ENCODE results near the gene CLDN22. TPM values are rescaled to one million over a fixed set of nuclear protein-coding genes. Genes with fewer than 3 reads are reported as not detected.
A peak's percentile ranks its signal among the peaks of the same experiment; 100 is the strongest.

Gene CLDN22
- polyA plus RNA-seq, 1 of the 3 experiments (the other 2 are of a cell fraction), result 0.05 TPM

DNA sequence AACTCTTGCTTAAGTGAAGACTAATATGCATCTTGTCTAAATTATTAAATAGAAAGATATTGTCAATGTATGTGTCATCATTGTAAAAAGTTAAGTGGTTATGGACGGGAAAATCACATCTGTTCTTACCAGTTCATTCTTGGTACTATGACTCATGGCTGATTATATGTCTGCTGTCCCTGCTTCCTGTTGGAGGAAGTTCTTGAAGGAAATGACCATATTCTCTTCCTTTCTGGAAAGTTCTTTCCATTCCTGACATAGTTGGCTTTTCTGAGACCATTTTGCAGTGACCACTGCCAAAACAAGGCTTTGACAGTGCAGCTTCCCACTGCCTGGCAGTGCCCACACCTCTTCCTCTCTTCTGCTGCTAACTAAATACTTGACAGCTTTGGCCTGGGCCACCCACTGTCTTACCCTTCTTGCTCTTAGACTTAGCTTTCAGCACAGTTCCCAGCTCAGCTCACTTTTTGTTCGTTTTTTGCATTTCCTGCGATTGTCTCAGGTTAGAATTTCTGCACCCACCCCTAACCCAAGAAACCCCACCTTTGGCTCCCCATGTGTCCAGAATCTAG lies 15.4 kb upstream of the CLDN22 start:
- Histone ChIP-seq H3K9me3 (no peaks in the 10 kb centered on the region), H4K20me1 (ENCODE audit: insufficient read depth) (no peaks in the 10 kb centered on the region), H3K36me3 (replicated peaks in 1 of 2; ENCODE audit: control insufficient read depth in 1 of 2, insufficient read depth in 2 of 2, low read length in 1 of 2) (no peaks in the 10 kb centered on the region), H3K9me2 (no peaks in the 10 kb centered on the region), H3K27ac (ENCODE audit: low read depth in 2 of 2, low read length in 1 of 2) (peak overlapping the region; percentile 1 to 84; a peak in 3 of 4 replicates), H2AFZ (ENCODE audit: low read depth) (peak overlapping the region; percentile 46; the same call in 1 of the 2 replicates), H3K4me3 (ENCODE audit: low read depth in 2 of 2, low read length in 1 of 2) (no peak overlapping the region), H3K27me3 (ENCODE audit: insufficient read depth) (no peaks in the 10 kb centered on the region), H3K4me1 (ENCODE audit: control insufficient read depth in 1 of 2, insufficient read depth in 2 of 2, low read depth in 1 of 2, low read length in 1 of 2) (peaks cover 0 to 18% of the 10 kb centered on the region in 2 experiments; a peak in 2 of 4 replicates), H3F3A (replicated peaks; ENCODE audit: insufficient read depth) (peaks cover 18% of the 10 kb centered on the region), H3K4me2 (peak overlapping the region; percentile 6; the same call in 1 of the 2 replicates), H3K9ac (peak overlapping the region; percentile 31; the same call in 1 of the 2 replicates), H3K79me2 (ENCODE audit: insufficient read depth) (no peaks in the 10 kb centered on the region)
- POLR2A ChIA-PET, result no interaction called here
- 58% methylated on average over 3 of the region's 3 CpGs for WGBS (ENCODE audit: low lambda C conversion rate)
- CTCF ChIA-PET, result no interaction called here
- no peak for DNase-seq
- 0 out of 2 replicates have a peak, but pooled peaks have one; percentile 44 for TF ChIP-seq GABPA (IDR thresholded peaks at IDR 0.05; ENCODE audit: low read depth)
- TF ChIP-seq SIN3A (IDR thresholded peaks at IDR 0.05; ENCODE audit: borderline replicate concordance, low read depth, low read length), result peak; percentile 50; the same call in 1 of the 2 replicates
- TF ChIP-seq RXRA (IDR thresholded peaks at IDR 0.05; ENCODE audit: borderline replicate concordance, low read depth), result peak; percentile 78; the same call in 1 of the 2 replicates
- TF ChIP-seq RCOR1 (IDR thresholded peaks at IDR 0.05; ENCODE audit: low read length), result no peak
- TF ChIP-seq, protein P1, sequence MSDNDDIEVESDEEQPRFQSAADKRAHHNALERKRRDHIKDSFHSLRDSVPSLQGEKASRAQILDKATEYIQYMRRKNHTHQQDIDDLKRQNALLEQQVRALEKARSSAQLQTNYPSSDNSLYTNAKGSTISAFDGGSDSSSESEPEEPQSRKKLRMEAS (IDR thresholded peaks at IDR 0.05; ENCODE audit: low read depth), result peak; percentile 92
- TF ChIP-seq RFX5 (IDR thresholded peaks at IDR 0.05; ENCODE audit: low read length), result no peak
- no peak for TF ChIP-seq GATA2 (CRISPR knock-in tag; IDR thresholded peaks at IDR 0.05)
- peak; percentile 96 for TF ChIP-seq TCF12 (IDR thresholded peaks at IDR 0.05)
- no peak for TF ChIP-seq RAD21 (IDR thresholded peaks at IDR 0.05; ENCODE audit: low read length)
- TF ChIP-seq FOXM1 (IDR thresholded peaks at IDR 0.05; ENCODE audit: low read depth), result 0 out of 2 replicates have a peak, but pooled peaks have one; percentile 24
- TF ChIP-seq MXI1 (IDR thresholded peaks at IDR 0.05; ENCODE audit: low read depth, low read length), result no peak
- TF ChIP-seq, protein P2, sequence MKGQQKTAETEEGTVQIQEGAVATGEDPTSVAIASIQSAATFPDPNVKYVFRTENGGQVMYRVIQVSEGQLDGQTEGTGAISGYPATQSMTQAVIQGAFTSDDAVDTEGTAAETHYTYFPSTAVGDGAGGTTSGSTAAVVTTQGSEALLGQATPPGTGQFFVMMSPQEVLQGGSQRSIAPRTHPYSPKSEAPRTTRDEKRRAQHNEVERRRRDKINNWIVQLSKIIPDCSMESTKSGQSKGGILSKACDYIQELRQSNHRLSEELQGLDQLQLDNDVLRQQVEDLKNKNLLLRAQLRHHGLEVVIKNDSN (IDR thresholded peaks at IDR 0.05; ENCODE audit: borderline replicate concordance, low read depth), result no peak
- peak in 1 of 2 experiments; percentile 89; a peak in 1 of 4 replicates for TF ChIP-seq EP300 (IDR thresholded peaks at IDR 0.05; ENCODE audit: borderline replicate concordance in 1 of 2, low read depth in 1 of 2, low read length in 1 of 2)
- TF ChIP-seq, protein P3, sequence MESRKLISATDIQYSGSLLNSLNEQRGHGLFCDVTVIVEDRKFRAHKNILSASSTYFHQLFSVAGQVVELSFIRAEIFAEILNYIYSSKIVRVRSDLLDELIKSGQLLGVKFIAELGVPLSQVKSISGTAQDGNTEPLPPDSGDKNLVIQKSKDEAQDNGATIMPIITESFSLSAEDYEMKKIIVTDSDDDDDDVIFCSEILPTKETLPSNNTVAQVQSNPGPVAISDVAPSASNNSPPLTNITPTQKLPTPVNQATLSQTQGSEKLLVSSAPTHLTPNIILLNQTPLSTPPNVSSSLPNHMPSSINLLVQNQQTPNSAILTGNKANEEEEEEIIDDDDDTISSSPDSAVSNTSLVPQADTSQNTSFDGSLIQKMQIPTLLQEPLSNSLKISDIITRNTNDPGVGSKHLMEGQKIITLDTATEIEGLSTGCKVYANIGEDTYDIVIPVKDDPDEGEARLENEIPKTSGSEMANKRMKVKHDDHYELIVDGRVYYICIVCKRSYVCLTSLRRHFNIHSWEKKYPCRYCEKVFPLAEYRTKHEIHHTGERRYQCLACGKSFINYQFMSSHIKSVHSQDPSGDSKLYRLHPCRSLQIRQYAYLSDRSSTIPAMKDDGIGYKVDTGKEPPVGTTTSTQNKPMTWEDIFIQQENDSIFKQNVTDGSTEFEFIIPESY (IDR thresholded peaks at IDR 0.05; ENCODE audit: borderline replicate concordance, low read depth), result no peak
- no peak for TF ChIP-seq FOXJ3 (CRISPR knock-in tag; IDR thresholded peaks at IDR 0.05)
- peak; percentile 70 for TF ChIP-seq NFIC (IDR thresholded peaks at IDR 0.05; ENCODE audit: borderline replicate concordance)
- TF ChIP-seq, protein P4, sequence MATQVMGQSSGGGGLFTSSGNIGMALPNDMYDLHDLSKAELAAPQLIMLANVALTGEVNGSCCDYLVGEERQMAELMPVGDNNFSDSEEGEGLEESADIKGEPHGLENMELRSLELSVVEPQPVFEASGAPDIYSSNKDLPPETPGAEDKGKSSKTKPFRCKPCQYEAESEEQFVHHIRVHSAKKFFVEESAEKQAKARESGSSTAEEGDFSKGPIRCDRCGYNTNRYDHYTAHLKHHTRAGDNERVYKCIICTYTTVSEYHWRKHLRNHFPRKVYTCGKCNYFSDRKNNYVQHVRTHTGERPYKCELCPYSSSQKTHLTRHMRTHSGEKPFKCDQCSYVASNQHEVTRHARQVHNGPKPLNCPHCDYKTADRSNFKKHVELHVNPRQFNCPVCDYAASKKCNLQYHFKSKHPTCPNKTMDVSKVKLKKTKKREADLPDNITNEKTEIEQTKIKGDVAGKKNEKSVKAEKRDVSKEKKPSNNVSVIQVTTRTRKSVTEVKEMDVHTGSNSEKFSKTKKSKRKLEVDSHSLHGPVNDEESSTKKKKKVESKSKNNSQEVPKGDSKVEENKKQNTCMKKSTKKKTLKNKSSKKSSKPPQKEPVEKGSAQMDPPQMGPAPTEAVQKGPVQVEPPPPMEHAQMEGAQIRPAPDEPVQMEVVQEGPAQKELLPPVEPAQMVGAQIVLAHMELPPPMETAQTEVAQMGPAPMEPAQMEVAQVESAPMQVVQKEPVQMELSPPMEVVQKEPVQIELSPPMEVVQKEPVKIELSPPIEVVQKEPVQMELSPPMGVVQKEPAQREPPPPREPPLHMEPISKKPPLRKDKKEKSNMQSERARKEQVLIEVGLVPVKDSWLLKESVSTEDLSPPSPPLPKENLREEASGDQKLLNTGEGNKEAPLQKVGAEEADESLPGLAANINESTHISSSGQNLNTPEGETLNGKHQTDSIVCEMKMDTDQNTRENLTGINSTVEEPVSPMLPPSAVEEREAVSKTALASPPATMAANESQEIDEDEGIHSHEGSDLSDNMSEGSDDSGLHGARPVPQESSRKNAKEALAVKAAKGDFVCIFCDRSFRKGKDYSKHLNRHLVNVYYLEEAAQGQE (IDR thresholded peaks at IDR 0.05; ENCODE audit: low read depth, low read length), result no peak
- TF ChIP-seq, protein P5, sequence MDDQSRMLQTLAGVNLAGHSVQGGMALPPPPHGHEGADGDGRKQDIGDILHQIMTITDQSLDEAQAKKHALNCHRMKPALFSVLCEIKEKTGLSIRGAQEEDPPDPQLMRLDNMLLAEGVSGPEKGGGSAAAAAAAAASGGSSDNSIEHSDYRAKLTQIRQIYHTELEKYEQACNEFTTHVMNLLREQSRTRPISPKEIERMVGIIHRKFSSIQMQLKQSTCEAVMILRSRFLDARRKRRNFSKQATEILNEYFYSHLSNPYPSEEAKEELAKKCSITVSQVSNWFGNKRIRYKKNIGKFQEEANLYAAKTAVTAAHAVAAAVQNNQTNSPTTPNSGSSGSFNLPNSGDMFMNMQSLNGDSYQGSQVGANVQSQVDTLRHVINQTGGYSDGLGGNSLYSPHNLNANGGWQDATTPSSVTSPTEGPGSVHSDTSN (IDR thresholded peaks at IDR 0.05), result peak; percentile 65
- TF ChIP-seq ELF1 (IDR thresholded peaks at IDR 0.05), result peak; percentile 57; the same call in 1 of the 2 replicates
- TF ChIP-seq POLR2AphosphoS5 (IDR thresholded peaks at IDR 0.05; ENCODE audit: low read depth, low read length), result peak; percentile 62; the same call in 1 of the 2 replicates
- TF ChIP-seq JUND (IDR thresholded peaks at IDR 0.05), result peak; percentile 91
- TF ChIP-seq TEAD4 (IDR thresholded peaks at IDR 0.05; ENCODE audit: borderline replicate concordance, insufficient read depth), result peak; percentile 77; the same call in 1 of the 2 replicates
- TF ChIP-seq, protein P6, sequence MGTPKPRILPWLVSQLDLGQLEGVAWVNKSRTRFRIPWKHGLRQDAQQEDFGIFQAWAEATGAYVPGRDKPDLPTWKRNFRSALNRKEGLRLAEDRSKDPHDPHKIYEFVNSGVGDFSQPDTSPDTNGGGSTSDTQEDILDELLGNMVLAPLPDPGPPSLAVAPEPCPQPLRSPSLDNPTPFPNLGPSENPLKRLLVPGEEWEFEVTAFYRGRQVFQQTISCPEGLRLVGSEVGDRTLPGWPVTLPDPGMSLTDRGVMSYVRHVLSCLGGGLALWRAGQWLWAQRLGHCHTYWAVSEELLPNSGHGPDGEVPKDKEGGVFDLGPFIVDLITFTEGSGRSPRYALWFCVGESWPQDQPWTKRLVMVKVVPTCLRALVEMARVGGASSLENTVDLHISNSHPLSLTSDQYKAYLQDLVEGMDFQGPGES (IDR thresholded peaks at IDR 0.05; ENCODE audit: low read depth, low read length), result no peak
- no peak for TF ChIP-seq CHD2 (IDR thresholded peaks at IDR 0.05; ENCODE audit: low read length, partially characterized antibody)
- TF ChIP-seq FOSL2 (IDR thresholded peaks at IDR 0.05; ENCODE audit: borderline replicate concordance, low read depth), result peak; percentile 95
